ENCODE measurements around the gene FLNA.

GRCh38 chrX:154419189-154419588 lies 44.8 kb upstream of the FLNA start:
- TF ChIP-seq, protein P1, sequence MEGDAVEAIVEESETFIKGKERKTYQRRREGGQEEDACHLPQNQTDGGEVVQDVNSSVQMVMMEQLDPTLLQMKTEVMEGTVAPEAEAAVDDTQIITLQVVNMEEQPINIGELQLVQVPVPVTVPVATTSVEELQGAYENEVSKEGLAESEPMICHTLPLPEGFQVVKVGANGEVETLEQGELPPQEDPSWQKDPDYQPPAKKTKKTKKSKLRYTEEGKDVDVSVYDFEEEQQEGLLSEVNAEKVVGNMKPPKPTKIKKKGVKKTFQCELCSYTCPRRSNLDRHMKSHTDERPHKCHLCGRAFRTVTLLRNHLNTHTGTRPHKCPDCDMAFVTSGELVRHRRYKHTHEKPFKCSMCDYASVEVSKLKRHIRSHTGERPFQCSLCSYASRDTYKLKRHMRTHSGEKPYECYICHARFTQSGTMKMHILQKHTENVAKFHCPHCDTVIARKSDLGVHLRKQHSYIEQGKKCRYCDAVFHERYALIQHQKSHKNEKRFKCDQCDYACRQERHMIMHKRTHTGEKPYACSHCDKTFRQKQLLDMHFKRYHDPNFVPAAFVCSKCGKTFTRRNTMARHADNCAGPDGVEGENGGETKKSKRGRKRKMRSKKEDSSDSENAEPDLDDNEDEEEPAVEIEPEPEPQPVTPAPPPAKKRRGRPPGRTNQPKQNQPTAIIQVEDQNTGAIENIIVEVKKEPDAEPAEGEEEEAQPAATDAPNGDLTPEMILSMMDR (conservative IDR thresholded peaks at IDR 0.05 in 1 of 2, IDR thresholded peaks at IDR 0.05 in 1 of 2; ENCODE audit: extremely low read depth in 1 of 2, insufficient read depth in 1 of 2, low read depth in 1 of 2, low read length in 2 of 2) = no peak
- no peak for TF ChIP-seq EZH2 (IDR thresholded peaks at IDR 0.05; ENCODE audit: borderline replicate concordance, low read length)

Data from mammary epithelial cell (primary cell).